K562 (cell line): ENCODE results near the gene LEPR.

Experiments used
- SPI1 ChIP-seq: IDR thresholded peaks from 2 replicates; pipeline ENCODE4 v1.6.1; 2011; ENCODE audit warnings: low read depth, low read length, control low read depth, borderline replicate concordance
- TAF7 ChIP-seq: fragments of 450-650 bp; IDR thresholded peaks from 2 replicates; pipeline ENCODE4 v1.6.1; 2016; ENCODE audit warnings: missing genetic modification characterization, missing compliant biosample characterization

- TF ChIP-seq TAF7 (tag) (no peak), SPI1 (no peak)
These were observed 10.6 kb upstream of the LEPR start for GRCh38 chr1:65409816-65410326.
